Nephron (organoid): ENCODE measurements around the gene AXIN1.
A peak's percentile ranks its signal among the peaks of the same experiment; 100 is the strongest.
"Not testable (repeated sequence)": the region's sequence is repeated elsewhere in the genome, so short reads cannot be mapped to it uniquely, and the experiment has no call there.

ENCODE experiments used
- H3K27ac Mint-ChIP-seq, 3 experiments: 2 replicates each; pipeline ENCODE4 v1.8.0; 2020; ENCODE audit warnings: mixed read lengths in 3 of 3, mild to moderate bottlenecking in 2 of 3, moderate library complexity in 1 of 3
- H3K27me3 Mint-ChIP-seq: 2 replicates; pipeline ENCODE4 v1.8.0; 2021; ENCODE audit warnings: low read depth, mild to moderate bottlenecking, moderate library complexity, mixed read lengths
- H3K36me3 Mint-ChIP-seq: 2 replicates; pipeline ENCODE4 v1.8.0; 2020; ENCODE audit warnings: low read depth, mixed read lengths
- H3K4me1 Mint-ChIP-seq: 2 replicates; pipeline ENCODE4 v1.8.0; 2020; ENCODE audit warnings: mixed read lengths
- H3K4me3 Mint-ChIP-seq, 3 experiments: 2 replicates each; pipeline ENCODE4 v1.8.0; 2020; ENCODE audit warnings: mild to moderate bottlenecking in 3 of 3, mixed read lengths in 3 of 3, moderate library complexity in 2 of 3
- H3K9me3 Mint-ChIP-seq: 2 replicates; pipeline ENCODE4 v1.8.0; 2020; ENCODE audit warnings: mixed read lengths
- TF ChIP-seq, protein P1 (sequence below), 3 experiments: fragments of 200-600 bp; sonication (generic); IDR thresholded peaks; one replicate each; pipeline ENCODE4 v1.5.0; 2021; ENCODE audit warnings: antibody characterized with exemption in 3 of 3; ENCODE audit not compliant: unreplicated experiment in 3 of 3

Gene AXIN1

DNA sequence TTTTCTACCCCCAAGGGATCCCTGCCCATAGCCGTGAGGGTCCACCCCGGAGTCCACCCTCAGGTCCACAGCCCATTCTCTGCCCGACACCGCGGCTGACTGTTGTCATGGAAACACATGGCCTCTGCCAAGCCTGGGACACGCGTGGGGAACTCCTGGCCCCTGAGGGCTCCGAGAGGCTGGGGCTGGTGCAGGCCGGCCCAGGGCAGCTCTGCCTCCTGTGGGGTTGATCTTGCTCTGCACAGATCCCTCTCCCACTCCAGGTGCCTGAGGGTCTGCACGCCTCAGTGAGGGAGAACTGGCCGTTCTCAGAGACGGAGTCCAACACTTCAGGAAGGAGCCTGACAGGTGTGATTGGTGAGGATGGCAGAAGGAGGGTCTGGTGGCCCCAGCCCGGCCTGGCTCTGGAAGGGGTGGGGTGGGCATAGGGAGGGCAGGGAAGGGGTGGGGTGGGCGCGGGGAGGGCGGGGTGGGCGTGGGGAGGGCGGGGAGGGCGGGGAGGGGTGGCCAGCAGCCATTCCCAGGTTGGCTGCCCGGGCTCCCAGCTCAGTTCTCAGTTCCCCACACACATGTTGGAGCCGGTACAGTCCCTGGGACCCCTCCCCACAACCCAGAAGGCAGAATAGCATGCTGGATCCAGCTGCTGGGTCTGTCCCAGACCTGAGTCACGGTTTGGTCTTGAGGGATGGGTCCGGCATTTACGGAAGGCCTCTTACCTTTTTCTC, 11.4 kb upstream of the AXIN1 start:
- Mint-ChIP-seq H3K27me3 (peaks cover 7% of the 10 kb centered on the region), H3K36me3 (peaks cover 7% of the 10 kb centered on the region), H3K4me3 (no peak overlapping the region), H3K27ac (peak overlapping the region in 1 of 3 experiments; percentile 65), H3K4me1 (no peaks in the 10 kb centered on the region), H3K9me3 (no peaks in the 10 kb centered on the region)
- TF ChIP-seq, protein P1, sequence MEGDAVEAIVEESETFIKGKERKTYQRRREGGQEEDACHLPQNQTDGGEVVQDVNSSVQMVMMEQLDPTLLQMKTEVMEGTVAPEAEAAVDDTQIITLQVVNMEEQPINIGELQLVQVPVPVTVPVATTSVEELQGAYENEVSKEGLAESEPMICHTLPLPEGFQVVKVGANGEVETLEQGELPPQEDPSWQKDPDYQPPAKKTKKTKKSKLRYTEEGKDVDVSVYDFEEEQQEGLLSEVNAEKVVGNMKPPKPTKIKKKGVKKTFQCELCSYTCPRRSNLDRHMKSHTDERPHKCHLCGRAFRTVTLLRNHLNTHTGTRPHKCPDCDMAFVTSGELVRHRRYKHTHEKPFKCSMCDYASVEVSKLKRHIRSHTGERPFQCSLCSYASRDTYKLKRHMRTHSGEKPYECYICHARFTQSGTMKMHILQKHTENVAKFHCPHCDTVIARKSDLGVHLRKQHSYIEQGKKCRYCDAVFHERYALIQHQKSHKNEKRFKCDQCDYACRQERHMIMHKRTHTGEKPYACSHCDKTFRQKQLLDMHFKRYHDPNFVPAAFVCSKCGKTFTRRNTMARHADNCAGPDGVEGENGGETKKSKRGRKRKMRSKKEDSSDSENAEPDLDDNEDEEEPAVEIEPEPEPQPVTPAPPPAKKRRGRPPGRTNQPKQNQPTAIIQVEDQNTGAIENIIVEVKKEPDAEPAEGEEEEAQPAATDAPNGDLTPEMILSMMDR (IDR thresholded peaks at IDR 0.05; ENCODE audit: unreplicated experiment in 3 of 3) = no peak

DNA sequence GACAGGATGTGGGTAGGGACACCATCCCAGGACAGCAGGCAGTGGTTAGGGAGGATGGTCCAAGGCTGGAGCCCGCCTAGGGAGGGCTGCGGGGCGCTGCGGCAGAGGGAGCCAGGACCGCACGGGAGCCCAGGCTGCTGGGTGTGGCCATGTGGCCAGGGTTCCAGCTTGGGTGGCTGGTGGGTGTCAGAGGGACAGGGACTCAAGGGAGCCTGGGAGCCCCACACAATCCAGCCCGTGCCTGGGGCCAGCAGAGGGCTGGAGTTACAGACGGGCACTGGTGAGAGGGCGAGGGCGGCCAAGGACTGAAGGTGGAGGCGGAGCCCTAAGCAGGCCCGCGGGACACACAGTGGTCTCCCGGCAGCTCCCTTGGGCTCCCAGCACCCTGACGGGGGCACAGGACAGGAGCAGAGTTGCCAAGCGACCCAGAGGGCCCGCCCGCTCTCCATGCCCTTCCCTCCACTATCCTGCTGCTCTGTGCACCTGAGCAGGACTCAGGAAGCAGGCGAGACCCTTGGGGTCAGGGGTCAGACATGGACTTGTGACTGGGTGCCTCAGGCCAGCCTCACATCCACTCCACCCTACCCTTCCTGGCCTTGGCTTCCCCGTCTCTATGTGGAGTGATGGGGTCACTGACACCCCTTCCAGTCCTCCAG, 10.7 kb upstream of the AXIN1 start:
- H3K4me3 Mint-ChIP-seq = no peak overlapping the region
- no peaks in the 10 kb centered on the region for H3K4me1 Mint-ChIP-seq
- TF ChIP-seq, protein P1 (IDR thresholded peaks at IDR 0.05; ENCODE audit: unreplicated experiment in 3 of 3) = no peak
- H3K27me3 Mint-ChIP-seq = peaks cover 7% of the 10 kb centered on the region
- peak overlapping the region in 1 of 3 experiments; percentile 65 for H3K27ac Mint-ChIP-seq
- peaks cover 7% of the 10 kb centered on the region for H3K36me3 Mint-ChIP-seq
- H3K9me3 Mint-ChIP-seq = no peaks in the 10 kb centered on the region

DNA sequence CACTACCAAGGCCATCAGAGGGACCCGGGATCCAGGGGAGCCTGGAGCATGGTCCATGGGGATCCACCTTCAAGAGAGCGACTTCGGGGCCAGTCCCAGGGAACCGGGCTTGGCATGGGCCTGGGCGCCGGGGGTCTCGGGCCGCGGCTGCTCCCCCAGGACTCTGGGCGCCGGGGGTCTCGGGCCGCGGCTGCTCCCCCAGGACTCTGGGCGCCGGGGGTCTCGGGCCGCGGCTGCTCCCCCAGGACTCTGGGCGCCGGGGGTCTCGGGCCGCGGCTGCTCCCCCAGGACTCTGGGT, 10.1 kb upstream of the AXIN1 start:
- H3K4me3 Mint-ChIP-seq, H3K27me3 Mint-ChIP-seq, H3K27ac Mint-ChIP-seq, H3K9me3 Mint-ChIP-seq, H3K36me3 Mint-ChIP-seq, H3K4me1 Mint-ChIP-seq: not testable (repeated sequence)

DNA sequence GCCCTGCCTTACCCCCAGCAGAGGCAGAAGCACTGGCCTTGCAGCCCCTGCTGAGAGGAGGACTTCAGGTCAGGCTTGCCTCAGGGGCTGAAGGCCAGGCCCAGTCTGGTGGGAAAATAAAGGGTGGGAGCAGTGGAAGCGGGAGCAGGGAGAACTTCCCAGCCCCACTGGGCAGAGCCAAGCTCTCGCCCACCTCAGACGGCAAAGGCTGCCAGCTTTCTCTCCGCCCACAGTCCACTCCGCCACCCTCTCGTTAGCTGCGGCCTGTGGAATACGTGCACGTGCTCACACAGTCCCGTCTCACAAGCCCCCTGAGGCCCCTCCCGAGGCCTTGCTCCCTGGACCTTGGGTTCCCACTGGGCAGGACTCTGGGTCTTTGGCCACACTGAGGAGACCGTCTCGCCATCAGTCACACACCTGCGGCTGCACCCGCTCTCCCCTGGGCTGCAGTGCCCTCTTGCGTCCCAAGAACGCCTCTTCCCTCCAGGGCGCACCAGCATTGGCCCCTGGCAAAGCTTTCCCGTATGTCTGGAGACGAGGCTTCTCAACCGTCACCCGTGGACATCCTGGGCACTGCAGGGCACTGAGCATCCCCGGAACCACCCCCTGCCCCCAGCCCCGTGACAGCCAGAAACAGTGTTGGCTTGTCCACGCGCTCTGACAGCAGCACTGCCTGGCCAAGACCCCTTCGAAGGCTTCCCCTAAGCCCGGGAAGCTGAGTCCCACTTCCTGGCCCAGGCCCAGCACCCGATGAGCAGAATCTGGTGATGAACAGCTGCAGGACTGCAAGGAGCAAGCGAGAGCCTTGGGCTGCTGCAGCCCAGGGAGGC, 9.6 kb upstream of the AXIN1 start:
- Mint-ChIP-seq H3K4me3 (no peak overlapping the region), H3K27me3 (peaks cover 7% of the 10 kb centered on the region), H3K9me3 (no peaks in the 10 kb centered on the region), H3K4me1 (no peaks in the 10 kb centered on the region), H3K27ac (no peak overlapping the region), H3K36me3 (peaks cover 5% of the 10 kb centered on the region)
- TF ChIP-seq, protein P1 (IDR thresholded peaks at IDR 0.05; ENCODE audit: unreplicated experiment in 3 of 3) = peak; percentile 67 to 82 (median 75)

DNA sequence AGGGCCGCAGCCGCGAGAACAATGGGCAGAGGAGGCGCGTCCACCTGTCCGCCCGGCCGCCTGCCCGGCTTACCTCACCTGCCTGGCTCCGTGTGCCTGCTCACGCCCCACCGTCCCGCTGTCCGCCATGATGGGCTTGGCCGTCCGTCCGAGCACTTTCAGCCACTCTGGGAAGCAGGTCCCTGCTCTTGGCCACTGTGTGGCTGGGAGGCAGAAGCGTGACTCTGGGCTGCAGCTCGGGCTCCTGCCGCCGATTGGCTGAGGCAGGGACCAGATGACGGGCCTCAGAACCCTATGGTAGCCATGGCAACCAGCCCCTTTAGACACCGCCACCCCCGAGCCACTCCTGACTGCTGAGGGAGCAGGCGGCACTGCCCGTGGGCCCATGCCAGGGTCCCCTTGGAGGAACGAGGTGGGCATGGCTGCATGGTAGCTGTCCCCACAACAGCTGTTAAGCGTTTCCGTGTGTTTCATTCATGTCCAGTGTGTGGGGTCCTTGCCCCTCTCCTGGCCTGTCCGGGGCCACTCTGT, 8.9 kb upstream of the AXIN1 start:
- Mint-ChIP-seq H3K27me3 (peaks cover 7% of the 10 kb centered on the region), H3K4me1 (no peaks in the 10 kb centered on the region), H3K27ac (no peak overlapping the region), H3K36me3 (no peaks in the 10 kb centered on the region), H3K4me3 (no peak overlapping the region), H3K9me3 (no peaks in the 10 kb centered on the region)
- TF ChIP-seq, protein P1 (IDR thresholded peaks at IDR 0.05; ENCODE audit: unreplicated experiment in 3 of 3) = no peak

DNA sequence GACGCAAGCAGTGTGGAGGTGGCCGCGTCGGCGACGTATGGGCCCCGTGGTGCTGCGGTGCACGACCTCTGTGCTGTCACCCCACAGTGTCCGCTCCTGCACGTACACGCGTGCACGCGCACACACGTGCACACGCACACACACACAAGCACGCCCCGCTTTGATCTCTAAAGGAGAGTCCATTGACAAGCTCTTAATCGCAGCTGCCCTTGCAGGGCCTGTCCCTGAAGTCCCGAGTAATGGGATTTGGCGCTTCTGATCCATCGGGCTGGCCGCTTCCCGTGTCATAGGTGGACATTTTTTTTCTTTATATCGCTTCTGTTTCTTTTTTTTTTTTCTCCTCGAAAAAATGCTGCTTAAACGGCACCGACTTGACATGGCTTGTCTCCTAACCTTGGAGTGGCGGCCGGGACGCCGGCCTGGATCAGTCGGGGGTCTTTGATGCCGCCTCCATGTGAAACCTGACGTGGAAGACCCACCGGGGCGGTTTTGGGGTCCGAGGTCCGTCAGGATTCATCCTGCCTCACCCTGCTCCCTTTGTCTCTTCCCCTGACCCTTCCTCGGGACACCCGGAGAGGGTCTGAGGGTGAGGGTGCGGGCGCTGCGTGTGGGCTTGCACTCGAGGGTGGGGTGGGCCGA, 8.3 kb upstream of the AXIN1 start:
- H3K4me1 Mint-ChIP-seq = no peaks in the 10 kb centered on the region
- peaks cover 7% of the 10 kb centered on the region for H3K27me3 Mint-ChIP-seq
- TF ChIP-seq, protein P1 (IDR thresholded peaks at IDR 0.05; ENCODE audit: unreplicated experiment in 3 of 3) = no peak
- H3K36me3 Mint-ChIP-seq = no peaks in the 10 kb centered on the region
- H3K9me3 Mint-ChIP-seq = no peaks in the 10 kb centered on the region
- no peak overlapping the region for H3K4me3 Mint-ChIP-seq
- no peak overlapping the region for H3K27ac Mint-ChIP-seq
